CD4-positive, alpha-beta memory T cell (primary cell): ENCODE results near the gene GSTM3. TPM values are rescaled to one million over a fixed set of nuclear protein-coding genes. Genes with fewer than 3 reads are reported as not detected.

Experiments used
- CTCF ChIA-PET: fragments of 350-600 bp; sonication (Branson Sonifier 250); formaldehyde crosslinking; loops from one replicate; lab custom pipeline; 2021; ENCODE audit warnings: inconsistent platforms; ENCODE audit not compliant: partially characterized antibody; lab: Charles Lee
- POLR2A ChIA-PET: fragments of 350-600 bp; sonication (Branson Sonifier 250); formaldehyde crosslinking; loops from one replicate; lab custom pipeline; 2021; ENCODE audit not compliant: partially characterized antibody; lab: Charles Lee
- DNase-seq, 5 donors: peaks; one replicate each; pipeline versions ENCODE4 v3.0.0 to v3.0.0-alpha.2; 2020 to 2022; ENCODE audit warnings: mixed read lengths in 1 of 5
- H3K27ac ChIP-seq: one replicate; pipeline ENCODE4 v1.7.0; 2013; ENCODE audit warnings: low read depth, low read length
- H3K27me3 ChIP-seq: 2 replicates; pipeline ENCODE4 v1.7.0; 2013; ENCODE audit warnings: mild to moderate bottlenecking, low read length, moderate library complexity; ENCODE audit not compliant: insufficient read depth
- H3K36me3 ChIP-seq: 2 replicates; pipeline ENCODE4 v1.7.0; 2013; ENCODE audit warnings: mild to moderate bottlenecking, low read length, moderate library complexity; ENCODE audit not compliant: insufficient read depth
- H3K4me1 ChIP-seq: 2 replicates; pipeline ENCODE4 v1.7.0; 2013; ENCODE audit warnings: mild to moderate bottlenecking, low read length, moderate library complexity; ENCODE audit not compliant: insufficient read depth
- H3K4me3 ChIP-seq, 2 donors: one replicate each; pipeline ENCODE4 v1.7.0; 2013; ENCODE audit warnings: low read length in 2 of 2, mild to moderate bottlenecking in 1 of 2
- H3K9me3 ChIP-seq, 2 donors: one replicate each; pipeline ENCODE4 v1.7.0; 2013; ENCODE audit warnings: low read length in 2 of 2, control low read depth in 1 of 2; ENCODE audit not compliant: control insufficient read depth in 1 of 2
- H3K27ac Mint-ChIP-seq, 7 donors: one replicate each; pipeline ENCODE4 v1.8.0; 2020 to 2021; ENCODE audit warnings: mixed read lengths in 7 of 7, mild to moderate bottlenecking in 6 of 7, inconsistent platforms in 3 of 7, moderate library complexity in 3 of 7
- H3K27me3 Mint-ChIP-seq, 2 donors: one replicate each; pipeline ENCODE4 v1.8.0; 2020 to 2021; ENCODE audit warnings: mixed read lengths in 2 of 2
- H3K36me3 Mint-ChIP-seq, 2 donors: one replicate each; pipeline ENCODE4 v1.8.0; 2020 to 2021; ENCODE audit warnings: mixed read lengths in 2 of 2, inconsistent platforms in 1 of 2, mild to moderate bottlenecking in 1 of 2
- H3K4me1 Mint-ChIP-seq, 4 donors: one replicate each; pipeline ENCODE4 v1.8.0; 2020 to 2021; ENCODE audit warnings: mixed read lengths in 4 of 4, mild to moderate bottlenecking in 1 of 4
- H3K4me3 Mint-ChIP-seq, 8 donors: one replicate each; pipeline ENCODE4 v1.8.0; 2020 to 2021; ENCODE audit warnings: mixed read lengths in 8 of 8, mild to moderate bottlenecking in 7 of 8, moderate library complexity in 6 of 8, inconsistent platforms in 3 of 8
- H3K9me3 Mint-ChIP-seq, 8 donors: one replicate each; pipeline ENCODE4 v1.8.0; 2020 to 2021; ENCODE audit warnings: mixed read lengths in 8 of 8, mild to moderate bottlenecking in 5 of 8, inconsistent platforms in 3 of 8, moderate library complexity in 1 of 8
- intact Hi-C: fragments of 100-400 bp; cut with micrococcal nuclease; formaldehyde crosslinking; loops from one replicate; pipeline ENCODE4 v1.15.1; 2023
- polyA plus RNA-seq, 2 donors: library from polyadenylated mRNA; unstranded; fragments of 300-500 nt; fragmentation: Illumina TruSeq; gene quantifications; one replicate each; pipeline ENCODE4 v1.2.3, GENCODE V29; 2021
- total RNA-seq, 2 experiments: library from RNA; stranded (reverse); gene quantifications; one replicate each; pipeline ENCODE4 v1.2.3, GENCODE V29; 2021

Gene GSTM3
- total and polyA plus RNA-seq, 4 experiments from 2014 or later = 1.2 to 44.3 (median 13.5) TPM

DNA sequence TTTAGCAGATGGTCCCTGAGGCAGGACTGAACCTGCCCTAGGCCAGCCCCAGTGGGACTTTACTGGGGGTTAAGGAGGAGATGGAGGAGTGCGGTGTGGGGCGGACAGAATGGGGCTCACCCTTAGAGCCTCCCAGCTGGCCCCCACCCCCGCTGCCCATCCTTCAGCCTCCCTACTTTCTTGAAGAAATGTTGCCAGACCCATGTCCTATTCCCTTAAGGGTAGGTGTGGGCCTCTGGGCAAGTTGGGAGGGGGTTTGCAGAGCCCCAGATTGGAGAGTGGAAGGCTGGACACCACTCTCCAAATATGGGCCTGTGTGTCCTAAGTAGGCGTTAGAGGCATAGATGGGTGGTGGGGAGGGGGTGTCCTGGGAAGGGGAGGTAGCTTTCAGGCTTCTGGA is 42.1 kb upstream of the GSTM3 start:
- Histone ChIP-seq H3K27me3 (no peaks in the 10 kb centered on the region), H3K4me1 (peaks cover 12% of the 10 kb centered on the region), H3K9me3 (peaks cover 0 to 4% of the 10 kb centered on the region in 2 donors), H3K36me3 (no peaks in the 10 kb centered on the region), H3K4me3 (no peak overlapping the region), H3K27ac (no peak overlapping the region)
- Mint-ChIP-seq H3K4me1 (peaks cover 8 to 23% (median 20%) of the 10 kb centered on the region in 4 donors), H3K36me3 (peaks cover 0 to 4% of the 10 kb centered on the region in 2 donors), H3K27me3 (no peaks in the 10 kb centered on the region), H3K4me3 (no peak overlapping the region), H3K27ac (no peak overlapping the region), H3K9me3 (peaks cover 0 to 14% (median 5%) of the 10 kb centered on the region in 8 donors)
- DNase-seq = no peak
- ChIA-PET POLR2A (interaction anchor here (0.9 to 1.8 kb wide), 2 partner anchors 8 to 202 kb away, joined by 3 to 8 read pairs; partner anchors contain the start of gene AHCYL1), CTCF (interaction anchor here (4.4 to 27.8 kb wide), 4 partner anchors 7 to 199 kb away, joined by 23 to 864 read pairs (median 274); partner anchors contain the start of gene AHCYL1)
- intact Hi-C loops = no loop called here

- Mint-ChIP-seq H3K36me3 (peaks cover 0 to 4% of the 10 kb centered on the region in 2 donors), H3K4me3 (no peak overlapping the region), H3K4me1 (peaks cover 8 to 20% (median 17%) of the 10 kb centered on the region in 4 donors), H3K9me3 (peaks cover 0 to 14% (median 5%) of the 10 kb centered on the region in 8 donors), H3K27me3 (no peaks in the 10 kb centered on the region), H3K27ac (no peak overlapping the region)
- H3K27me3 ChIP-seq = no peaks in the 10 kb centered on the region
- H3K4me3 ChIP-seq = no peak overlapping the region
- H3K9me3 ChIP-seq = peaks cover 0 to 4% of the 10 kb centered on the region in 2 donors
- H3K36me3 ChIP-seq = no peaks in the 10 kb centered on the region
- H3K4me1 ChIP-seq = peaks cover 12% of the 10 kb centered on the region
- CTCF ChIA-PET = interaction anchor here (4.4 to 27.8 kb wide), 3 partner anchors 8 to 199 kb away, joined by 23 to 864 read pairs (median 394); partner anchors contain the start of gene AHCYL1
- no peak for DNase-seq
- POLR2A ChIA-PET = interaction anchor here (0.9 to 1.8 kb wide), 3 partner anchors 8 to 202 kb away, joined by 3 to 8 read pairs (median 3); partner anchors contain the start of gene AHCYL1
- no peak overlapping the region for H3K27ac ChIP-seq
- intact Hi-C loops = no loop called here
Measured at GRCh38 chr1:109782514-109782913, 41.7 kb upstream of the GSTM3 start.

DNA sequence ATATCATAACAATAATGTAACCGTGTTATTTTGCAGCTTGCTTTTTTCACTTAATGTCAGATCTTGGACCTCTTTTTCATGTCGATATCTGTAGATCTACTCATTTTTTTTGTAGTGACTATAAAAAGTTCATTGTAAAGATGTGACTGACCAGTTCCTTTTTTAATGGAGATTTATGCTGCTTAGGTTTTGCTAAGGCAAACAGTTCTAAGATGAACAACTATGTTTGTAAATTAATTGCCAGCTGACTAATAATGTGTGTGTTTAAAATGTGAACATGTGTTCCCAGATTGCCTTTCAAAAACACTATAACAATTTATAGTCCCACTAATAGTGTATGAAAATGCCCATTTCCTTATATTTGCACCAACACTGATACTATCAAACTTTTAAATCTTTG is 41.0 kb upstream of the GSTM3 start:
- no peak overlapping the region for H3K4me3 Mint-ChIP-seq
- CTCF ChIA-PET = interaction anchor here (4.4 to 27.8 kb wide), 3 partner anchors 9 to 200 kb away, joined by 23 to 864 read pairs (median 394); partner anchors contain the start of gene AHCYL1

DNA sequence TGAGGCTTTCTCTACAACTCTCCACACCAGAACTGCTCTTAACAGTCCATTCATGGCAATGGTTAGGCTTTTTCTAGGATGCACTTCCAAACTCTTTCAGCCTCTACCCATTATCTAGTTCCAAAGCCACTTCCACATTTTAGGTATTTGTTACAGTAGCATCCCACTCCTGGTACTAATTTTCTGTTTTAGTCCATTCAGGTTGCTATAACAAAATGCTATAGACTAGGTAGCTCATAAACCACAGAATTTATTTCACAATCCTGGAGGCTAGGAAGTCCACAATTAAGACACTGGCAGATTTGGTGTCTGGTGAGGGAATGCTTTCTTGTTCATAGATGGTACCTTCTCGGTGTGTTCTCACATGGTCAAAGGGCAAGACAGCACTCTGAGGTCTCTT is 40.1 kb upstream of the GSTM3 start:
- Mint-ChIP-seq H3K27ac (peak overlapping the region in 1 of 7 donors; percentile 0), H3K4me3 (no peak overlapping the region)

More for the DNA sequence above, 41.0 kb upstream of the GSTM3 start:
- DNase-seq = no peak
- peaks cover 0 to 14% (median 5%) of the 10 kb centered on the region in 8 donors for H3K9me3 Mint-ChIP-seq
- H3K4me1 Mint-ChIP-seq = peaks cover 8 to 19% (median 15%) of the 10 kb centered on the region in 4 donors
- H3K36me3 Mint-ChIP-seq = peaks cover 0 to 4% of the 10 kb centered on the region in 2 donors
- Histone ChIP-seq H3K36me3 (no peaks in the 10 kb centered on the region), H3K4me1 (peaks cover 14% of the 10 kb centered on the region), H3K27me3 (no peaks in the 10 kb centered on the region), H3K27ac (no peak overlapping the region), H3K4me3 (no peak overlapping the region), H3K9me3 (peaks cover 0 to 4% of the 10 kb centered on the region in 2 donors)
- H3K27ac Mint-ChIP-seq = no peak overlapping the region
- POLR2A ChIA-PET = interaction anchor here (0.9 to 1.8 kb wide), 3 partner anchors 9 to 203 kb away, joined by 3 to 8 read pairs (median 5); partner anchors contain the start of gene AHCYL1
- H3K27me3 Mint-ChIP-seq = no peaks in the 10 kb centered on the region
- intact Hi-C loops = no loop called here

GRCh38 chr1:109777980-109778625 is 37.3 kb upstream of the GSTM3 start:
- intact Hi-C loops = loop anchor here (2.0 kb wide), 1 partner anchor 13 kb away; no protein-coding TSS in a partner anchor
- H3K36me3 Mint-ChIP-seq = peaks cover 0 to 4% of the 10 kb centered on the region in 2 donors

More for the DNA sequence above, 40.1 kb upstream of the GSTM3 start:
- POLR2A ChIA-PET = interaction anchor here (1.4 to 1.8 kb wide), 2 partner anchors 10 to 204 kb away, joined by 5 to 8 read pairs; partner anchors contain the start of gene AHCYL1
- peaks cover 0 to 4% of the 10 kb centered on the region in 2 donors for H3K36me3 Mint-ChIP-seq
- CTCF ChIA-PET = interaction anchor here (4.4 to 27.8 kb wide), 3 partner anchors 10 to 201 kb away, joined by 23 to 864 read pairs (median 394); partner anchors contain the start of gene AHCYL1
- H3K4me1 Mint-ChIP-seq = peaks cover 5 to 16% (median 11%) of the 10 kb centered on the region in 4 donors
- Histone ChIP-seq H3K9me3 (peaks cover 0 to 4% of the 10 kb centered on the region in 2 donors), H3K27me3 (no peaks in the 10 kb centered on the region), H3K36me3 (no peaks in the 10 kb centered on the region), H3K4me3 (no peak overlapping the region), H3K4me1 (peaks cover 6% of the 10 kb centered on the region), H3K27ac (no peak overlapping the region)
- peaks cover 0 to 14% (median 5%) of the 10 kb centered on the region in 8 donors for H3K9me3 Mint-ChIP-seq
- no peak for DNase-seq
- intact Hi-C loops = no loop called here
- no peaks in the 10 kb centered on the region for H3K27me3 Mint-ChIP-seq

GRCh38 chr1:109777436-109777835 is 36.6 kb upstream of the GSTM3 start:
- POLR2A ChIA-PET = interaction anchor here (0.7 to 6.9 kb wide), 10 partner anchors 9 to 231 kb away, joined by 3 to 86 read pairs (median 6); partner anchors contain the start of genes AHCYL1, CSF1 and GNAI3
- DNase-seq = no peak
- peak overlapping the region in 1 of 7 donors; percentile 55 for H3K27ac Mint-ChIP-seq

More at GRCh38 chr1:109777980-109778625, 37.3 kb upstream of the GSTM3 start:
- H3K27ac ChIP-seq = no peak overlapping the region
- H3K9me3 Mint-ChIP-seq = peaks cover 0 to 14% (median 5%) of the 10 kb centered on the region in 8 donors
- H3K27me3 ChIP-seq = no peaks in the 10 kb centered on the region
- peaks cover 0 to 4% of the 10 kb centered on the region in 2 donors for H3K9me3 ChIP-seq
- no peak overlapping the region for H3K4me3 Mint-ChIP-seq
- no peaks in the 10 kb centered on the region for H3K36me3 ChIP-seq
- H3K4me1 ChIP-seq = peaks cover 6% of the 10 kb centered on the region
- peaks cover 0 to 3% of the 10 kb centered on the region in 2 donors for H3K27me3 Mint-ChIP-seq
- peaks cover 9 to 17% (median 11%) of the 10 kb centered on the region in 4 donors for H3K4me1 Mint-ChIP-seq
- no peak overlapping the region for H3K27ac Mint-ChIP-seq
- DNase-seq = no peak
- ChIA-PET POLR2A (interaction anchor here (1.2 to 6.9 kb wide), 4 partner anchors 24 to 230 kb away, joined by 4 to 86 read pairs (median 6); partner anchors contain the start of genes AHCYL1, CSF1 and GNAI3), CTCF (interaction anchor here (0.8 to 27.8 kb wide), 18 partner anchors 11 to 233 kb away, joined by 3 to 864 read pairs (median 10); partner anchors contain the start of genes AHCYL1 and GNAI3)
- no peak overlapping the region for H3K4me3 ChIP-seq

More at GRCh38 chr1:109777436-109777835, 36.6 kb upstream of the GSTM3 start:
- no peak overlapping the region for H3K4me3 Mint-ChIP-seq
- Histone ChIP-seq H3K4me3 (no peak overlapping the region), H3K9me3 (peaks cover 0 to 4% of the 10 kb centered on the region in 2 donors), H3K27ac (no peak overlapping the region), H3K4me1 (peaks cover 6% of the 10 kb centered on the region), H3K27me3 (no peaks in the 10 kb centered on the region), H3K36me3 (no peaks in the 10 kb centered on the region)
- H3K9me3 Mint-ChIP-seq = peaks cover 0 to 14% (median 5%) of the 10 kb centered on the region in 8 donors
- peaks cover 0 to 4% of the 10 kb centered on the region in 2 donors for H3K36me3 Mint-ChIP-seq
- peaks cover 9 to 17% (median 11%) of the 10 kb centered on the region in 4 donors for H3K4me1 Mint-ChIP-seq
- peaks cover 0 to 3% of the 10 kb centered on the region in 2 donors for H3K27me3 Mint-ChIP-seq
- intact Hi-C loops = loop anchor here (2.0 kb wide), 1 partner anchor 13 kb away; no protein-coding TSS in a partner anchor
- CTCF ChIA-PET = interaction anchor here (0.8 to 27.8 kb wide), 35 partner anchors 9 to 258 kb away, joined by 3 to 864 read pairs (median 4); partner anchors contain the start of genes AHCYL1, EPS8L3, GNAI3 and STRIP1
